HG02571 (cell line): Measurements from ENCODE around the gene PDF.
"Not testable (repeated sequence)": the region's sequence is repeated elsewhere in the genome, so short reads cannot be mapped to it uniquely, and the experiment has no call there.

ENCODE experiments used
- ATAC-seq: cut with Tn5 transposase; IDR thresholded peaks from one replicate; pipeline ENCODE4 v1.9.1; 2021; ENCODE audit warnings: mild to moderate bottlenecking, moderate library complexity; ENCODE audit not compliant: unreplicated experiment

The PDF gene

GRCh38 chr16:69318177-69318910 is 12.0 kb downstream of the PDF start:
- ATAC-seq, result no peak

- no peak for ATAC-seq
These were observed 13.8 kb downstream of the PDF start for GRCh38 chr16:69316595-69317034.

GRCh38 chr16:69315486-69316311 is 14.7 kb downstream of the PDF start:
- no peak for ATAC-seq

GRCh38 chr16:69314534-69314933 is 15.9 kb downstream of the PDF start:
- ATAC-seq, result no peak

- ATAC-seq, result no peak
These were observed 16.9 kb downstream of the PDF start for GRCh38 chr16:69313469-69313868.

- ATAC-seq, result peak; percentile 39
These were observed 18.6 kb downstream of the PDF start for GRCh38 chr16:69311533-69312387.

GRCh38 chr16:69310653-69311532 is 19.5 kb downstream of the PDF start, which contains the start of gene VPS4A:
TSS of gene VPS4A (plus strand) at chr16:69311350. CDS start at chr16:69311512, 162 bp downstream.
- ATAC-seq, result peak; percentile 91

- no peak for ATAC-seq
These were observed 21.1 kb downstream of the PDF start for GRCh38 chr16:69309316-69309715.

GRCh38 chr16:69307856-69308255 is 22.5 kb downstream of the PDF start:
- ATAC-seq, result no peak

GRCh38 chr16:69307091-69307490 is 23.3 kb downstream of the PDF start:
- ATAC-seq, result no peak

- ATAC-seq, result no peak
These were observed 24.4 kb downstream of the PDF start for GRCh38 chr16:69306031-69306430.

- no peak for ATAC-seq
These were observed 28.1 kb downstream of the PDF start for GRCh38 chr16:69302301-69302700.

GRCh38 chr16:69301861-69302260 is 28.5 kb downstream of the PDF start:
- ATAC-seq, result no peak

- no peak for ATAC-seq
These were observed 29.2 kb downstream of the PDF start for GRCh38 chr16:69301187-69301586.

- ATAC-seq, result no peak
These were observed 32.1 kb downstream of the PDF start for GRCh38 chr16:69298261-69298660.

- not testable (repeated sequence) for ATAC-seq
These were observed 33.6 kb downstream of the PDF start for GRCh38 chr16:69296771-69297170.

- no peak for ATAC-seq
These were observed 36.3 kb downstream of the PDF start for GRCh38 chr16:69294051-69294450.

GRCh38 chr16:69293401-69293800 is 37.0 kb downstream of the PDF start:
- ATAC-seq, result no peak

- ATAC-seq, result not testable (repeated sequence)
These were observed 38.7 kb downstream of the PDF start for GRCh38 chr16:69291657-69292056.
